GM12891 (cell line): Measurements from ENCODE around the gene RCOR1.

Experiments used
- POLR2A ChIP-seq: IDR thresholded peaks from 2 replicates; pipeline ENCODE4 v1.6.1; 2011; ENCODE audit warnings: low read depth, low read length, control low read depth
- POLR2AphosphoS5 ChIP-seq: IDR thresholded peaks from 2 replicates; pipeline ENCODE4 v1.6.1; 2011; ENCODE audit warnings: low read depth, low read length, control low read depth
- TAF1 ChIP-seq: IDR thresholded peaks from 2 replicates; pipeline ENCODE4 v1.6.1; 2011; ENCODE audit warnings: low read depth, low read length, control low read depth

DNA sequence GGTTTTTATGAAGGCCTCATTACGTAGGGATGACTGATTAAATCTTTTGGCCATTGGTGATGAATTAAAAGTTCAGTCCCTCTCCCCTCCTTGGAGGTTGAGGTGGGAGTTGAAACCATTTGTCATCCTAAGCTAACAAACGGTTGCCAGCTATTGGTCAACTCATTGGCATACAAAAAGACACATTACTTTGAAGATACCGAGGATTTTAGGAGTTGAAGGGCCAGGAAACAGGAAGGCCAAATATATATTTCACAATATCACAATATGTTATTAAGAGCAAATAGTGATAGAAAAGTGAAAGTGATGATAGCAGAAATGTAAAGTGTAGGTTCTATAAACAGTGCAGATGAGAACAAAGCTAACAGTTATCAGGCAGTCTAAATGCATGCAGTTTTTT, 24.4 kb downstream of the RCOR1 start:
- TF ChIP-seq TAF1 (no peak), POLR2AphosphoS5 (no peak), POLR2A (no peak)
